ACHN (cell line): ENCODE measurements around the gene LDB2.

Source experiments
- DNase-seq: peaks from one replicate; pipeline ENCODE4 v3.0.0-alpha.2; 2015
- in situ Hi-C: cut with HindIII; loops from 2 replicates; pipeline ENCODE4 v1.10.0; 2017; ENCODE audit warnings: low sequenced_read_pairs, low pct_ligation_motif_present, low pct_unique_long_range_greater_than_20kb

The LDB2 gene

GRCh38 chr4:16890651-16891050 is 7.8 kb downstream of the LDB2 start:
- DNase-seq: no peak
- in situ Hi-C loops: no loop called here

GRCh38 chr4:16889945-16890344 is 8.5 kb downstream of the LDB2 start:
- in situ Hi-C loops: no loop called here
- no peak for DNase-seq

GRCh38 chr4:16887887-16888286 is 10.6 kb downstream of the LDB2 start:
- in situ Hi-C loops: no loop called here
- DNase-seq: no peak

GRCh38 chr4:16884673-16885460 is 13.6 kb downstream of the LDB2 start:
- in situ Hi-C loops: no loop called here
- no peak for DNase-seq

GRCh38 chr4:16883806-16884205 is 14.6 kb downstream of the LDB2 start:
- in situ Hi-C loops: no loop called here
- DNase-seq: no peak

- no peak for DNase-seq
- in situ Hi-C loops: no loop called here
These were observed 17.1 kb downstream of the LDB2 start for GRCh38 chr4:16881151-16881884.

- DNase-seq: no peak
- in situ Hi-C loops: no loop called here
These were observed 23.0 kb downstream of the LDB2 start for GRCh38 chr4:16875487-16875886.

GRCh38 chr4:16869594-16870245 is 28.7 kb downstream of the LDB2 start:
- in situ Hi-C loops: no loop called here
- DNase-seq: no peak

GRCh38 chr4:16868674-16869073 is 29.8 kb downstream of the LDB2 start:
- DNase-seq: no peak
- in situ Hi-C loops: no loop called here

GRCh38 chr4:16867827-16868226 is 30.6 kb downstream of the LDB2 start:
- DNase-seq: no peak
- in situ Hi-C loops: no loop called here

GRCh38 chr4:16866974-16867373 is 31.5 kb downstream of the LDB2 start:
- no peak for DNase-seq
- in situ Hi-C loops: no loop called here

- DNase-seq: no peak
- in situ Hi-C loops: no loop called here
These were observed 32.6 kb downstream of the LDB2 start for GRCh38 chr4:16865897-16866283.

- no peak for DNase-seq
- in situ Hi-C loops: no loop called here
These were observed 33.1 kb downstream of the LDB2 start for GRCh38 chr4:16865209-16865896.

GRCh38 chr4:16864199-16864598 is 34.2 kb downstream of the LDB2 start:
- in situ Hi-C loops: no loop called here
- no peak for DNase-seq

- in situ Hi-C loops: no loop called here
- DNase-seq: no peak
These were observed 35.7 kb downstream of the LDB2 start for GRCh38 chr4:16862697-16863096.

- no peak for DNase-seq
- in situ Hi-C loops: no loop called here
These were observed 37.9 kb downstream of the LDB2 start for GRCh38 chr4:16860516-16860915.

- in situ Hi-C loops: no loop called here
- no peak for DNase-seq
These were observed 39.4 kb downstream of the LDB2 start for GRCh38 chr4:16859031-16859430.

GRCh38 chr4:16858275-16858752 is 40.1 kb downstream of the LDB2 start:
- in situ Hi-C loops: no loop called here
- no peak for DNase-seq

GRCh38 chr4:16857425-16857824 is 41.0 kb downstream of the LDB2 start:
- in situ Hi-C loops: no loop called here
- DNase-seq: no peak
